SK-N-MC (cell line): Measurements from ENCODE around the gene VIPR2.

Source experiments
- EZH2 ChIP-seq: fragments of 200-600 bp; sonication (generic); IDR thresholded peaks from one replicate; pipeline ENCODE4 v1.6.1; 2017; ENCODE audit warnings: antibody characterized with exemption
- FOXP2 ChIP-seq: optimal IDR thresholded peaks from 2 replicates; pipeline ENCODE3; 2011; ENCODE audit warnings: mild to moderate bottlenecking, moderate library complexity; ENCODE audit not compliant: insufficient read depth; ENCODE audit errors: extremely low read length, control extremely low read depth

GRCh38 chr7:159144758-159145489 lies at the start of gene VIPR2:
- TF ChIP-seq EZH2: peak; percentile 85
- no peak for TF ChIP-seq FOXP2
